Loucy (cell line): ENCODE results near the gene NUFIP2.

Source experiments
- H2AFZ ChIP-seq: fragments of 200-600 bp; sonication (generic); 2 replicates; pipeline ENCODE4 v1.6.0; 2016; ENCODE audit warnings: antibody characterized with exemption, mild to moderate bottlenecking, low read length, moderate library complexity
- H3F3A ChIP-seq: fragments of 200-600 bp; 2 replicates; pipeline ENCODE4 v1.6.0; 2016; ENCODE audit warnings: antibody characterized with exemption, low read depth, mild to moderate bottlenecking
- H3K27me3 ChIP-seq: fragments of 200-600 bp; sonication (generic); 2 replicates; pipeline ENCODE4 v1.6.1; 2014; ENCODE audit warnings: low read length, mild to moderate bottlenecking; ENCODE audit not compliant: insufficient read depth, poor library complexity, severe bottlenecking
- H3K36me3 ChIP-seq: fragments of 200-600 bp; sonication (generic); 2 replicates; pipeline ENCODE4 v1.6.1; 2016; ENCODE audit warnings: low read length; ENCODE audit not compliant: insufficient read depth
- H3K4me1 ChIP-seq: fragments of 200-600 bp; sonication (generic); 2 replicates; pipeline ENCODE4 v1.5.1; 2014; ENCODE audit warnings: low read length, mild to moderate bottlenecking; ENCODE audit not compliant: insufficient read depth, poor library complexity, severe bottlenecking
- H3K4me2 ChIP-seq: fragments of 200-600 bp; sonication (generic); 2 replicates; pipeline ENCODE4 v1.6.0; 2014; ENCODE audit warnings: antibody characterized with exemption, low read length, low read depth, mild to moderate bottlenecking; ENCODE audit not compliant: poor library complexity, severe bottlenecking
- H3K4me3 ChIP-seq: fragments of 200-600 bp; sonication (generic); 2 replicates; pipeline ENCODE4 v1.5.1; 2014; ENCODE audit warnings: low read length, mild to moderate bottlenecking, mixed read lengths; ENCODE audit not compliant: poor library complexity, severe bottlenecking
- H3K79me2 ChIP-seq: fragments of 200-600 bp; sonication (generic); 2 replicates; pipeline ENCODE4 v1.6.1; 2014; ENCODE audit warnings: low read length; ENCODE audit not compliant: insufficient read depth
- H3K9ac ChIP-seq: fragments of 200-600 bp; sonication (generic); 2 replicates; pipeline ENCODE4 v1.6.0; 2014; ENCODE audit warnings: mild to moderate bottlenecking, low read depth, low read length, moderate library complexity; ENCODE audit not compliant: poor library complexity, severe bottlenecking
- H3K9me2 ChIP-seq: fragments of 200-600 bp; sonication (generic); replicated peaks from 2 replicates; pipeline ENCODE4 v1.6.1; 2016; ENCODE audit warnings: low read depth, low read length, mixed read lengths
- H3K9me3 ChIP-seq: fragments of 200-600 bp; sonication (generic); 2 replicates; pipeline ENCODE4 v1.6.1; 2014; ENCODE audit warnings: mild to moderate bottlenecking, antibody characterized with exemption, low read length, low read depth; ENCODE audit not compliant: insufficient read depth
- H4K20me1 ChIP-seq: fragments of 200-600 bp; sonication (generic); 2 replicates; pipeline ENCODE4 v1.6.0; 2014; ENCODE audit warnings: antibody characterized with exemption, low read length, mild to moderate bottlenecking; ENCODE audit not compliant: insufficient read depth, poor library complexity, severe bottlenecking
- CTCF ChIP-seq: fragments of 200-600 bp; sonication (generic); conservative IDR thresholded peaks from 2 replicates; pipeline ENCODE4 v1.5.1; 2014; ENCODE audit warnings: mild to moderate bottlenecking, antibody characterized with exemption, low read length
- EZH2phosphoT487 ChIP-seq: fragments of 200-600 bp; IDR thresholded peaks from 2 replicates; pipeline ENCODE4 v1.6.1; 2018; ENCODE audit warnings: antibody characterized with exemption, mild to moderate bottlenecking, moderate library complexity, borderline replicate concordance

Gene NUFIP2

DNA sequence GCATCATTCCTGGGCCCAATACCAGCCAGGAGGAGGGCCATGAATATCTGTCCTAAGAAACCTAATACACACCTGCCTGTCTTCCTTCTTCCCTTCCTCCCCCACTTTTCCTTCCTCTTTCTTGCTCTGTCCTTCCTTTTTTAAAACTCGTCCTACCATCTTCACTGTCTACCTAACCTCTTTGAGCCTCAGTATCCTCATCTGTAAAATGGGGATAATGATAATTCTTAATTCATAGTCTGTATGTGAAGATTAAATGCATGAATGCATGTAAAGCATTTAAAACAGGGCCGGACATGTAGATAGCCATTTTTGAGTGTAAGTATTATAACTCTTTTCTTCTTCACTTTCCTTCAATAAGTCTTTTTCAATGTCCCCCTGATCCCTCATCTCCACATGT, 46.7 kb downstream of the NUFIP2 start:
- Histone ChIP-seq H3K36me3 (no peaks in the 10 kb centered on the region), H3K9me3 (no peaks in the 10 kb centered on the region), H2AFZ (no peak overlapping the region), H3K9ac (no peak overlapping the region), H3K4me1 (no peaks in the 10 kb centered on the region), H3K4me2 (no peak overlapping the region), H4K20me1 (no peaks in the 10 kb centered on the region), H3K4me3 (no peak overlapping the region), H3K27me3 (no peaks in the 10 kb centered on the region), H3K79me2 (no peaks in the 10 kb centered on the region), H3K9me2 (no peaks in the 10 kb centered on the region), H3F3A (no peaks in the 10 kb centered on the region)
- no peak for TF ChIP-seq EZH2phosphoT487
- no peak for TF ChIP-seq CTCF

DNA sequence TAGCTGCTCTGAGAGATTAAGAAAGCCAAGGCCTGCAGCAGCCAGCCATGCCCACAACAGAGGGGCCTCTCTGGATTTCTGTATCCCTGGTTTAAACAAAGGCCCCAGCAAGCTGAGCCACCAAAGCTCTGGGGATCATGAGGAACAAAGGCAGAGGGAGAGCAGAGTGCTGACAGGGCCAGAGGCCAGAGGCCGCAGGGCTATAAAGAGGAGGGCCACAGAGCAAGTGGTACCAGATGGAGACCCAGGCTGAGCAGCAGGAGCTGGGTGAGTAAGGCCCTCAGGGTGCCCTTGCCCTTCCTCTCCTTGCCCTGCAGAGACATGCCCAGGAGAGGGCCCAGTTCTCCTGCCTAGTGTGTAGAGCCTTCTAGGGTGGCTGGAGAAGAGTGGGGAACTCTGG, 47.3 kb downstream of the NUFIP2 start, which contains the start of gene CRYBA1:
Gene CRYBA1 (plus strand): TSS at position 232 of the 400 bp plus-strand sequence. CDS start 5 bp downstream, at position 237.
- H3K79me2 ChIP-seq, result no peaks in the 10 kb centered on the region
- H3F3A ChIP-seq, result no peaks in the 10 kb centered on the region
- H3K4me1 ChIP-seq, result no peaks in the 10 kb centered on the region
- no peak within 1 kb of the TSS for H3K4me3 ChIP-seq
- no peak within 1 kb of the TSS for H3K4me2 ChIP-seq
- H3K36me3 ChIP-seq, result no peaks in the 10 kb centered on the region
- no peaks in the 10 kb centered on the region for H4K20me1 ChIP-seq
- H3K27me3 ChIP-seq, result no peaks in the 10 kb centered on the region
- no peaks in the 10 kb centered on the region for H3K9me2 ChIP-seq
- TF ChIP-seq CTCF (no peak), EZH2phosphoT487 (no peak)
- no peaks in the 10 kb centered on the region for H3K9me3 ChIP-seq
- H3K9ac ChIP-seq, result no peak within 1 kb of the TSS
- no peak within 1 kb of the TSS for H2AFZ ChIP-seq

- no peak overlapping the region for H3K4me3 ChIP-seq
- no peaks in the 10 kb centered on the region for H3F3A ChIP-seq
- no peaks in the 10 kb centered on the region for H3K9me3 ChIP-seq
- H3K9me2 ChIP-seq, result no peaks in the 10 kb centered on the region
- no peak overlapping the region for H3K4me2 ChIP-seq
- no peak overlapping the region for H3K9ac ChIP-seq
- no peaks in the 10 kb centered on the region for H3K27me3 ChIP-seq
- no peak overlapping the region for H2AFZ ChIP-seq
- H3K79me2 ChIP-seq, result no peaks in the 10 kb centered on the region
- no peaks in the 10 kb centered on the region for H3K36me3 ChIP-seq
- no peak for TF ChIP-seq EZH2phosphoT487
- no peak for TF ChIP-seq CTCF
- no peaks in the 10 kb centered on the region for H4K20me1 ChIP-seq
- no peaks in the 10 kb centered on the region for H3K4me1 ChIP-seq
These were observed 48.5 kb downstream of the NUFIP2 start for GRCh38 chr17:29245401-29245800.
